GM12872 (cell line): ENCODE results near the gene ABHD16B.

Experiments used
- CTCF ChIP-seq: IDR thresholded peaks from 3 replicates; pipeline ENCODE4 v1.5.1; 2011; ENCODE audit warnings: low read depth, mild to moderate bottlenecking, low read length, moderate library complexity; ENCODE audit not compliant: insufficient read depth

Gene ABHD16B

GRCh38 chr20:63835021-63835858 is 26.1 kb upstream of the ABHD16B start:
- TF ChIP-seq CTCF, result no peak

- TF ChIP-seq CTCF, result no peak
These were observed 24.6 kb upstream of the ABHD16B start for GRCh38 chr20:63836458-63837344.

GRCh38 chr20:63837479-63837878 is 23.8 kb upstream of the ABHD16B start:
- TF ChIP-seq CTCF, result no peak

GRCh38 chr20:63839620-63840019 is 21.7 kb upstream of the ABHD16B start:
- no peak for TF ChIP-seq CTCF

GRCh38 chr20:63840405-63840828 is 20.9 kb upstream of the ABHD16B start:
- no peak for TF ChIP-seq CTCF

GRCh38 chr20:63842258-63842657 is 19.0 kb upstream of the ABHD16B start:
- TF ChIP-seq CTCF, result no peak

- no peak for TF ChIP-seq CTCF
These were observed 18.1 kb upstream of the ABHD16B start for GRCh38 chr20:63843222-63843621.
